ENCODE measurements around the gene RFT1. TPM values are rescaled to one million over a fixed set of nuclear protein-coding genes. Genes with fewer than 3 reads are reported as not detected.
A peak's percentile ranks its signal among the peaks of the same experiment; 100 is the strongest.

RFT1 gene
- total RNA-seq, 2 experiments from 2014 or later = 8.5 to 10.2 TPM

GRCh38 chr3:53077476-53078220 lies 52.6 kb downstream of the RFT1 start:
- DNase-seq (no peak), ATAC-seq (ENCODE audit: poor library complexity) (no peak)
- Histone ChIP-seq H3K4me1 (ENCODE audit: insufficient read depth, low read length) (peaks cover 12% of the 10 kb centered on the region), H3K9me3 (ENCODE audit: control insufficient read depth in 1 of 2, insufficient read depth in 1 of 2, low read length in 2 of 2) (no peaks in the 10 kb centered on the region), H3K27me3 (ENCODE audit: control insufficient read depth in 1 of 2, insufficient read depth in 2 of 2, low read length in 2 of 2) (no peaks in the 10 kb centered on the region), H3K36me3 (ENCODE audit: insufficient read depth, low read length) (no peaks in the 10 kb centered on the region), H3K4me3 (ENCODE audit: low read length) (no peak overlapping the region), H3K27ac (ENCODE audit: low read depth in 1 of 2, low read length in 2 of 2) (no peak overlapping the region)
- H3K4me3 Mint-ChIP-seq = no peak overlapping the region
- CTCF ChIA-PET = no interaction called here
- intact Hi-C loops (cut with DNase I, micrococcal nuclease) = no loop called here
- H3K36me3 Mint-ChIP-seq (ENCODE audit: low read depth) = no peaks in the 10 kb centered on the region
- peaks cover 9% of the 10 kb centered on the region for H3K4me1 Mint-ChIP-seq (ENCODE audit: low read depth)
- no peaks in the 10 kb centered on the region for H3K9me3 Mint-ChIP-seq
- POLR2A ChIA-PET = no interaction called here
- H3K27ac Mint-ChIP-seq = no peak overlapping the region
- no peaks in the 10 kb centered on the region for H3K27me3 Mint-ChIP-seq
- TF ChIP-seq CTCF (IDR thresholded peaks at IDR 0.05) = no peak

GRCh38 chr3:53075743-53076140 lies 54.5 kb downstream of the RFT1 start:
- Mint-ChIP-seq H3K27ac (no peak overlapping the region), H3K4me3 (no peak overlapping the region), H3K9me3 (no peaks in the 10 kb centered on the region), H3K36me3 (ENCODE audit: low read depth) (no peaks in the 10 kb centered on the region), H3K27me3 (no peaks in the 10 kb centered on the region), H3K4me1 (ENCODE audit: low read depth) (peaks cover 24% of the 10 kb centered on the region)
- Histone ChIP-seq H3K27me3 (ENCODE audit: control insufficient read depth in 1 of 2, insufficient read depth in 2 of 2, low read length in 2 of 2) (no peaks in the 10 kb centered on the region), H3K4me3 (ENCODE audit: low read length) (no peak overlapping the region), H3K4me1 (ENCODE audit: insufficient read depth, low read length) (peaks cover 25% of the 10 kb centered on the region), H3K9me3 (ENCODE audit: control insufficient read depth in 1 of 2, insufficient read depth in 1 of 2, low read length in 2 of 2) (no peaks in the 10 kb centered on the region), H3K36me3 (ENCODE audit: insufficient read depth, low read length) (no peaks in the 10 kb centered on the region), H3K27ac (ENCODE audit: low read depth in 1 of 2, low read length in 2 of 2) (no peak overlapping the region)
- ATAC-seq (ENCODE audit: poor library complexity) (no peak), DNase-seq (no peak)
- POLR2A ChIA-PET = interaction anchor here (1.3 kb wide), 2 partner anchors 29 to 31 kb away, joined by 3 read pairs; partner anchors contain the start of gene SFMBT1
- CTCF ChIA-PET = no interaction called here
- intact Hi-C loops (cut with DNase I, micrococcal nuclease) = no loop called here
- no peak for TF ChIP-seq CTCF (IDR thresholded peaks at IDR 0.05)

GRCh38 chr3:53074761-53075742 lies 55.2 kb downstream of the RFT1 start:
- POLR2A ChIA-PET = interaction anchor here (1.3 kb wide), 1 partner anchor 28 kb away, joined by 3 read pairs; no protein-coding TSS in a partner anchor
- Mint-ChIP-seq H3K4me3 (peak overlapping the region; percentile 68), H3K27ac (peak overlapping the region; percentile 73), H3K36me3 (ENCODE audit: low read depth) (no peaks in the 10 kb centered on the region), H3K9me3 (no peaks in the 10 kb centered on the region), H3K4me1 (ENCODE audit: low read depth) (peaks cover 24% of the 10 kb centered on the region), H3K27me3 (no peaks in the 10 kb centered on the region)
- Histone ChIP-seq H3K36me3 (ENCODE audit: insufficient read depth, low read length) (no peaks in the 10 kb centered on the region), H3K27me3 (ENCODE audit: control insufficient read depth in 1 of 2, insufficient read depth in 2 of 2, low read length in 2 of 2) (no peaks in the 10 kb centered on the region), H3K9me3 (ENCODE audit: control insufficient read depth in 1 of 2, insufficient read depth in 1 of 2, low read length in 2 of 2) (no peaks in the 10 kb centered on the region), H3K4me3 (ENCODE audit: low read length) (no peak overlapping the region), H3K27ac (ENCODE audit: low read depth in 1 of 2, low read length in 2 of 2) (no peak overlapping the region), H3K4me1 (ENCODE audit: insufficient read depth, low read length) (peaks cover 25% of the 10 kb centered on the region)
- CTCF ChIA-PET = no interaction called here
- no peak for TF ChIP-seq CTCF (IDR thresholded peaks at IDR 0.05)
- ATAC-seq (ENCODE audit: poor library complexity) (no peak), DNase-seq (no peak)
- intact Hi-C loops (cut with DNase I, micrococcal nuclease) = loop anchor here (5.0 kb wide), 3 partner anchors 43 to 603 kb away; no protein-coding TSS in a partner anchor
